Gastrocnemius medialis (tissue), 4 donors: ENCODE results near the gene KMO. TPM values are rescaled to one million over a fixed set of nuclear protein-coding genes. Genes with fewer than 3 reads are reported as not detected.

Experiments used
- ATAC-seq, 2 donors: fragments of 150-250 bp; one replicate each; pipeline ENCODE4 v1.9.1; 2016
- DNase-seq, 2 donors: peaks; one replicate each; pipeline ENCODE4 v3.0.0-alpha.2; 2019
- H3K27ac ChIP-seq, 4 donors: fragments of 200-600 bp; sonication (generic); 1 replicate in 1 of 4; 2 replicates in 3 of 4; pipeline ENCODE4 v1.5.1; 2016 to 2018; ENCODE audit warnings: mild to moderate bottlenecking in 2 of 4, moderate library complexity in 1 of 4
- H3K27me3 ChIP-seq, 3 donors: fragments of 200-600 bp; sonication (generic) in 2 of 3; 1 replicate in 1 of 3; 2 replicates in 2 of 3; pipeline versions ENCODE4 v1.5.1 to v1.6.0; 2016 to 2019; ENCODE audit warnings: mild to moderate bottlenecking in 1 of 3, moderate library complexity in 1 of 3
- H3K36me3 ChIP-seq, 2 donors: fragments of 200-600 bp; sonication (generic) in 1 of 2; one replicate each; pipeline ENCODE4 v1.5.1; 2017 to 2018
- H3K4me1 ChIP-seq, 2 donors: fragments of 200-600 bp; sonication (generic) in 1 of 2; one replicate each; pipeline ENCODE4 v1.5.1; 2016 to 2017; ENCODE audit warnings: mild to moderate bottlenecking in 2 of 2
- H3K4me3 ChIP-seq, 4 donors: fragments of 200-600 bp; sonication (generic) in 3 of 4; 1 replicate in 1 of 4; 2 replicates in 3 of 4; pipeline ENCODE4 v1.5.1; 2016 to 2019; ENCODE audit warnings: mild to moderate bottlenecking in 2 of 4
- H3K9me3 ChIP-seq, 3 donors: fragments of 200-600 bp; sonication (generic) in 2 of 3; 1 replicate in 1 of 3; 2 replicates in 2 of 3; pipeline ENCODE4 v1.5.1; 2016 to 2019
- CTCF ChIP-seq, 5 experiments: fragments of 450-650 bp in 3 of 5; fragments of 200-600 bp in 2 of 5; sonication (generic) in 2 of 5; IDR thresholded peaks in 4 of 5; conservative IDR thresholded peaks in 1 of 5; 1 replicate in 4 of 5; 2 replicates in 1 of 5; pipeline ENCODE4 v1.5.1; 2016 to 2019; ENCODE audit warnings: antibody characterized with exemption in 5 of 5, mild to moderate bottlenecking in 3 of 5, moderate library complexity in 3 of 5
- POLR2A ChIP-seq, 2 donors: fragments of 450-650 bp; IDR thresholded peaks; one replicate each; pipeline ENCODE4 v1.6.1; 2017; ENCODE audit warnings: antibody characterized with exemption in 2 of 2, mild to moderate bottlenecking in 2 of 2, moderate library complexity in 2 of 2
- in situ Hi-C, 4 donors: fragments of 200-750 bp; cut with MboI; loops; one replicate each; pipeline versions ENCODE4 v1.15.0 to v1.8.0; 2017; ENCODE audit warnings: low sequenced_read_pairs in 4 of 4
- intact Hi-C: fragments of 100-400 bp; cut with DNase I; formaldehyde crosslinking; loops from one replicate; pipeline ENCODE4 v1.15.1; 2023; ENCODE audit warnings: low total_unique reads
- total RNA-seq, 4 donors: library from RNA; depleted of rRNA; stranded (reverse); fragments of >200 nt; gene quantifications; one replicate each; pipeline versions ENCODE4 v1.1.0 to v1.2.3, GENCODE V29; 2016

KMO gene
- total RNA-seq, 4 donors from 2014 or later: 0.16 TPM; not detected in 3

GRCh38 chr1:241542199-241542907 lies 10.2 kb downstream of the KMO start:
- H3K4me3 ChIP-seq: no peak overlapping the region
- H3K27me3 ChIP-seq: no peaks in the 10 kb centered on the region
- no peaks in the 10 kb centered on the region for H3K4me1 ChIP-seq
- ATAC-seq (no peak), DNase-seq (no peak)
- intact Hi-C loops: no loop called here
- no peak overlapping the region for H3K27ac ChIP-seq
- H3K36me3 ChIP-seq: no peaks in the 10 kb centered on the region
- TF ChIP-seq CTCF (IDR thresholded peaks at IDR 0.05 in 4 of 5, conservative IDR thresholded peaks at IDR 0.05 in 1 of 5) (no peak), POLR2A (IDR thresholded peaks at IDR 0.05) (no peak)
- no peaks in the 10 kb centered on the region for H3K9me3 ChIP-seq
- in situ Hi-C loops: loop anchor here in 1 of 4 donors (25.0 kb wide), 1 partner anchor 295 kb away; the partner anchor contains the start of gene EXO1

- no peaks in the 10 kb centered on the region for H3K4me1 ChIP-seq
- no peaks in the 10 kb centered on the region for H3K27me3 ChIP-seq
- H3K9me3 ChIP-seq: no peaks in the 10 kb centered on the region
- intact Hi-C loops (no loop called here), in situ Hi-C loops (loop anchor here in 1 of 4 donors (25.0 kb wide), 1 partner anchor 289 kb away; the partner anchor contains the start of gene EXO1)
- DNase-seq: no peak
- TF ChIP-seq CTCF (IDR thresholded peaks at IDR 0.05 in 4 of 5, conservative IDR thresholded peaks at IDR 0.05 in 1 of 5): no peak
- no peak for TF ChIP-seq POLR2A (IDR thresholded peaks at IDR 0.05)
- H3K36me3 ChIP-seq: no peaks in the 10 kb centered on the region
- no peak overlapping the region for H3K27ac ChIP-seq
- no peak for ATAC-seq
- H3K4me3 ChIP-seq: no peak overlapping the region
Observed at GRCh38 chr1:241548008-241548407, 15.8 kb downstream of the KMO start.

- no peak for DNase-seq
- Histone ChIP-seq H3K4me1 (no peaks in the 10 kb centered on the region), H3K36me3 (no peaks in the 10 kb centered on the region), H3K27me3 (no peaks in the 10 kb centered on the region), H3K9me3 (no peaks in the 10 kb centered on the region), H3K4me3 (no peak overlapping the region), H3K27ac (no peak overlapping the region)
- intact Hi-C loops: no loop called here
- no peak for ATAC-seq
- TF ChIP-seq POLR2A (IDR thresholded peaks at IDR 0.05) (no peak), CTCF (IDR thresholded peaks at IDR 0.05 in 4 of 5, conservative IDR thresholded peaks at IDR 0.05 in 1 of 5) (no peak)
- in situ Hi-C loops: no loop called here
Observed at GRCh38 chr1:241550318-241550717, 18.1 kb downstream of the KMO start.

- Histone ChIP-seq H3K27ac (no peak overlapping the region), H3K27me3 (no peaks in the 10 kb centered on the region), H3K4me3 (no peak overlapping the region), H3K9me3 (no peaks in the 10 kb centered on the region), H3K4me1 (no peaks in the 10 kb centered on the region), H3K36me3 (no peaks in the 10 kb centered on the region)
- DNase-seq (peak; percentile 8 to 25), ATAC-seq (peak in 1 of 2 donors; percentile 21)
- intact Hi-C loops (no loop called here), in situ Hi-C loops (no loop called here)
- TF ChIP-seq CTCF (IDR thresholded peaks at IDR 0.05 in 4 of 5, conservative IDR thresholded peaks at IDR 0.05 in 1 of 5): no peak
Observed at GRCh38 chr1:241551759-241552638, 19.8 kb downstream of the KMO start.
